Stimulated activated CD8-positive, alpha-beta memory T cell treated with anti-CD3 and anti-CD28 coated beads, Interleukin-15, amount 100 ng/mL, for 24 hours (primary cell): ENCODE measurements around the gene FLT1.

Experiments
- DNase-seq: peaks from one replicate; pipeline ENCODE4 v3.0.0-alpha.2; 2020; ENCODE audit warnings: low read depth

FLT1 gene

DNA sequence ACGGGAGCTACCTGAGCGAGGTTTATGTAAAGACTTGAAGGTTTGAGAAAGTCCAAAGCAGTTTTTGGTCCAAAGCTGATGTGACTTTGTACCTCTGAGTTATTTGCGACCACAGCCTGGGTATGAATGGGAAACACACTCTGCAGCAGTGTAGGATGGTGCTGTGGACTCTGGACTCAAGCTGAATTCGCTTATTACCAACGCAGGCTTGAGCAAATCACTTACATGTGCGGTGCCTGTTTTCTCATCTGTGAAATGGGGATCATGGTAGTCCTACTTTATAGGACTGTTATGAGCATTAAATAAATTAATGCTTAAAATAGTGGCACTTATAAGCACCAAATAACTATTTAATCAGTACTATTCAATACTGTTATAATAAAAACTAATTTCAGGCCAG is 180.0 kb downstream of the FLT1 start:
- DNase-seq: no peak

DNA sequence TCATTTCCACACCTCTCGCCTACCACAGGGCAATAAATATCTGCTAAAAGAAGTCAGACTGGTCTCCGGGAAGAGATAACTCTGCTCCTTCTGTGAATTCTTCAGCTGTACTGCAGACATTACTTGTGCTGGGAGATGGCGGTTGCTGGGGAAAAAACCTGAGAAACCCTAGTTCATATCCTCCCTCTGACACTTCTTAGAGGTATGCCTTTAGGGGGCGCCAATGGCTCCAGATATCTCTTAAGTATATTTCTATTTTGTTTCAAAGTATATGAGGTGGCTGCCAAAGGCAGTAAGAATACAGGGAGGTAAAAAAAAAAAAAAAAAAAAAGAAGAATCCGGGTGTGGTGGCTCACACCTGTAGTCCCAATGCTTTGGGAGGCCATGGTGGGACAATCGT is 181.3 kb downstream of the FLT1 start:
- no peak for DNase-seq

DNA sequence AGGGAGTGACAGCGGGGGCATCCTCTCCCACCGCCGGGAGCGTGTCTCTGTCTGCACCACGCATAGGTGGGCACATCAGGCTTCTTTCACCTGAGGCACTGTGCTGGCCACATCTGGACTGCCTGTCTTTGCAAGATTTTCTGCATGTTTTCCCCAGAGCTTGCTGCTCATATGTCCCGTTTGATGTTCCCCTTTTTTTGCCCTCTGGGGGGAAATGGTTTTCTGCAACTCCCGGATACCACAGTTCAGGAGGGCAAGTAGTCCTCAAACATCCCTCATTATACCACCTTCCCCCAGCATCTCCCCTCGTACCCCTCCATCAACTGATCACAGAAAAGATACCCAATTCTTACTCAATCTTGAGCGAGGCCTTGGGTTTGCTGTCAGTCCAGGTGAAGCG is 188.6 kb downstream of the FLT1 start:
- no peak for DNase-seq

DNA sequence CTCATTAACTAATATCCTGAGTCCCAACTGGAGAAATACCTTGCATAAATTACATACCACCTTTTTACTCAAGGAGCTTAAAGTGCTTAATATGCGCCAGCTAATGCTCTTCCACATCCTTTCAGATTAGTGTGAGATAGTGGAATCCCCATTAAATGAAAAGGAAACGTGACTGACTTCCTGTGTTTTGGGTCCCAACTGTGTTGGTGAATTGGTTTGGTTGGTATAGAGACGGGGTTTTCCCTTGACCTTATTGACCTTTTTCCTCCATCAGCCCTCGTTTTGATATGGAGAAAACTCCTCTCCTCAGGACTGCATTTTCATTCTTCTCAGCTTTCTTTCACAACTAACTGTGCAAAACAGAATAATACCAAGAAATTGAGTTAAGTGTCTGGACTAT is 193.1 kb downstream of the FLT1 start:
- DNase-seq: no peak

DNA sequence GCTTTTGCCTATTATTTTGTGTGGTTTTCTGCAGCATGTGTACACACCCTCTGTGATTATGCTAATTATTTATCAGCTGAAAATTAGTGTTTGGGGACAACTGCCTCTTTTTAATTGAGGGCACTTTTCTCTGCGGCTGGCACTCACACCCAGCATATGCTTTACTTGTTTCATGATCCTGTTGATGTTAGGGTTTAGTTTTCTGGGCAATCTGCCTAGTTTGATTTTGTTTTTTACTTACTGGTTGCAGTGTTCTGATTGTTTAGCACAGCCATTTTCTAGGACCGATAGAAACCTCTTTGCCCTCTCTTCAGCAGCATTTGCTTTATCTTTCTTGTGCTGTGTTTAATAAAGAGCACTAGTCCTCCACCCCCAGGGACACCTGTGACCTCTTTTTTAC is 195.0 kb downstream of the FLT1 start:
- no peak for DNase-seq

DNA sequence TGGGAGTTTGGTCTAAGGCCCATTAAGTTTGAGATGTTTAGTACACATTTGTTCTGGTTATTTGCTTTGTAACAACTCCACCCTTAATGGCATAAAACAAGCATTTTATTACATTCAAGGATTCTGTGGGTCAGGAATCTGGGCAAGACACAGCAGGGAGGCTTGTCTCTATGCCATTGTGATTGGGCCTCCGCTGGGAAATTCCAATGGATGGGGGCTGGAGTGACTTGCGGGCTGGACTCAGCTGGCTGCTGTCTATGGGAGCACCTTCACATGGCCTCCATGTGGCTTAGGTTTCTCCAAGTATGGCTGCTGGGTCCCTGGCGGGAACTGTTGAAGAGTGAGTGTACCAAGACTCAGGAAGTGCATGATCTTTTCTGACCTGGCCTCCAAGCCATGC is 197.6 kb downstream of the FLT1 start:
- DNase-seq: no peak

DNA sequence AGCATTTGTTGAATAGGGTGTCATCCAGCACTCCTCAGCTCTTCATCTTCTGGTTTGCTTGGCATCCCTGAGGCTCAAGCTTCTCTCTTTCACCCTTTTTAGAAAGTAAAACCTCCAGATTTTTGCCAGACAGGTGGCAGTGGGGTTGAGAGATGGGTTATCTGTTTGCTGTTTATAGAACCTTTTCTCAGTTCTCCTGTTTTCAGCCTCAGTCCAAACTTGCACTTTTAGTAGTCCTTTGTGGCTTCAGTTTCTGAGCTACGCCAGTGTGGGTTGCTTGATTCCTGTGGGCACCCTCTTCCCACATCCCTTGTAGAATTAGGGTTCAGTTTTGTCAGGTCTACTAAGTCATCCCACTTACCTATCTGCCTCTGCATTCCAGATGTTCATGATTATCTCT is 208.7 kb downstream of the FLT1 start:
- DNase-seq: no peak

DNA sequence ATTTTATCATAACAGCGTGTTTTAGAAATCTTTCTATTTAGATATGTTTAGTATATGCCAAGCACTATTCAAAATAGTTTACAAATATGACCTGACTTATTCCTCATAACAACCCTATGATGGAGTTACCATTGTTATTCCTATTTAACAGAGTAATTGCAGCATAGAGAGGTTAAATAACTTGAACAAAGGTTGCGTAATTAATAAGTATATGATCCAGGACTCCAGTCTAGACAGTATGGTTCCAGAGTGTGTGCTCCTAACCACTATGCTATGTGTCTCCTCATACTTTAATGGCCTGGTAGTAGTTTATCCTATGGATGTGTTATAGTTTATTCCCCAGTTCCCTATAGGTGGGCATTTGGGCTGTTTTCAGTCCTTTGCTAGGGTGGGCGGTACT is 211.3 kb downstream of the FLT1 start:
- no peak for DNase-seq

DNA sequence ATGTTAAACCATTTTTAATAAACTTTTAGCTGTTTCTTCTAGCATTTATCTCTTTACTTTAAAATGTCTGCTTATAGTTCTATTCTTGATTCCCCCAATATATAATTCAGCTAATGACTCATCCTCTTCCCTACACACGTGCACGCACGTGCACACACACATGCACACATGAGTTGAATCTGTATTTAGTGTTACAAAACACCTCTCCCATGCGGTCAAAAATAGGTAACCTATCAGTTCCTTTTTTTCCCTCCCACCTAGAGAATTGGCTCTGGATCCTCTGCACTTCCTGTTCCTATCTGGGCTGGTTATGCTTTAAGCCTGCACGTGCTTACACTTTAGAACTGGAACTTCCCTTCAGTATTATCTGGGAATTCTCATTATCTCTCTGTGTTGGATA is 212.5 kb downstream of the FLT1 start:
- DNase-seq: no peak

DNA sequence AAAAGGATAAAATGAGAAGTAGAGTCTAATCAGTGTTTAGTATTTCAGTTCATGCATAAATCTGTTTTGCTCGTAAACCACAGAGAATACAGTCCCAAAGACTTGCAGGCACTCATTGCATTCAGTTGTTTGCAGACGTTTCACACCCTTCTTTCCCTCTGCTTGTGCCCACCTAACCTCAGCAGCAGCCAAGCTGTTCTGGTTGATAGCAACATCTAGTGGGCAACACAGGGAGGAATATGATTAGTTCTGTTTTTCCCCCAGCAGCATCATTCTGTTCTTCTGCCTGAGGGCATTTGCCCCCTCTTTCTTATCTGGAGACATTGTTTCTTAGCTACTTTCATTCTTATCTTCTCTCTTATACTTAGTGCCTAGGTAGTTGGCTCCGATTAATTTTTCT is 221.0 kb downstream of the FLT1 start:
- no peak for DNase-seq

DNA sequence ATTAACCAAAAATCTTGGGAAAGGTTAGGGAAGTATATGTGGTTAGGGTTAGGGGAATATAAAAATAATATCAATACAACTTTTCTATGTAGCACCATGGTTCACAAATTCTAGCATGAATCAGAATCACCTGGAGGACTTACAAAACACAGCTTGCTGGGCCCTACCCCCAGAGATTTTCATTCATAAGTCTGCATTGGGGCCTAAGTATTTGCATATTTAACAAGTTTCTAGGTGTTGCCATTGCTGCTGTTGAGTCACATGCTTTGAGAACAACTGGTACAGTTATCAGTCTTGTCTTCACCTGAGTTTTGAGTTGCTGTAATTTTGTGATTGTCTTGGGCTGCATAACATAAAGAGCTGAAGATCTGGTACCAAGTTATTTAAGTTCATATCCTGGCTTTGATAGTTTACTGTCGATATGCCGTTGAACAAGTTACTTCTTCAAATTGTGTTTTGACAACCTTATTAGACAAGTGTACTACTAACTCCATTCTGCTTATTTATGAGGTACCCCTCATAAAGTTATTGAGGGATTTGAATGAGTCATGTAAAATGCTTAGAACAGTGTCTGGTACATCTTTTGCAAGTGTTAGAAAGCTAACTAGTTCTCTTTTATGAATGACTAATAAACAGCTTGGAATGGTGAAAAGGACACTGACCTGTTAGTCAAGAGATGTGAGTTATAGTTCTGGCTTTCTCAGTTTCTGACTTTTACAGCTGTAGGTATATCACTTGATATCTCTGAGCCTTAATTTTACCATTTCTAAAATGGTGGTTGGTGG is 223.7 kb downstream of the FLT1 start:
- no peak for DNase-seq

DNA sequence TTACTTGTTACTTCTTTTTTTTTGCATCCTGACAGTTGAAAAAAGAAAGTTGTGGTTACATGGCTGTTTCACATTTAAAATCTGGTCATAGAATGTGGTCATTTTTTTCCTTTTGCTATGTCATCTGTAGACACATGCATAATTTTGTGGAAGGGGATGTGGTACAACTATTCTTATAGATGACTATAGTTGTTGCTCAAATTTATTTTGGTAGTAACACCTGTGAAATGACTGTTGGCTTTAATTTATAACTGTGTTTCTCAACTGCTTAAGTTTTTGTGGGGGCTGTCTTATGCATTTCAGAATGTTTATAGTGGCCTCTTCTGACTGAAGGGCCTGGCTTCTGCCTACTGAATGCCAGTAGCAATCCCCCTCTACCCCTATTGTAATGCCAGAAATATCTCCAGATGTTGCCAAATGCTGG is 226.1 kb downstream of the FLT1 start:
- DNase-seq: no peak

DNA sequence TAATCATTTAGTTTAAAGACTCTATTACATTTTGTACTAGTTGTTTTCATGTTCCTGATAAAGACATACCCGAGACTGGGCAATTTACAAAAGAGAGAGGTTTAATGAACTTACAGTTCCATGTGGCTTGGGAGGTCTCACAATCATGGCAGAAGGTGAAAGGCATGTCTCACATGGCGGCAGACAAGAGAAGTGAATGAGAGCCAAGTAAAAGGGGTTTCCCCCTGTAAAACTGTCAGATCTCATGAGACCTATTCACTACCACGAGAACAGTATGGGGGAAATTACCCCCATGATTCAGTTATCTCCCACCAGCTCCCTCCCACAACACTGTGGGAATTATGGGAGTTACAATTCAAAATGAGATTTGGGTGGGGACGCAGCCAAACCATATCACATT is 227.4 kb downstream of the FLT1 start:
- DNase-seq: no peak

DNA sequence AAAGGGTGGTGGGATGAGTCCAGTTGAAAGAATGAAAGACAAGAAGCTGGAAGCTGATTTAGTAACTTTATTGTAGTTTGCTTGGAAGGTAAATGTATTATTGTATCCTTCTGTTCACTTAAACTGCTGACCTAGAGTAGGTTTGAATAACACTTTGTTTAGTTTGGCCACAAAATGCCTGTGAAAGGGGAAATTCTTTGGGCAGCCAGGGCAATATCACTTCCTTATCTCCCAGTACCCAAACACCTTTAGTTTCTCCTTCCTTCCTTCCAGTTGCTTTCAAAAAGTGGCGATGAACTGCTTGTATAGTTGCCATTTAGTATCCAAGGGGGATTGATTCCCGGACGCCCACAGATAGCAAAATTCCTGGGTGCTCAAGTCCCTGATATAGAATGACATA is 236.5 kb downstream of the FLT1 start:
- no peak for DNase-seq

DNA sequence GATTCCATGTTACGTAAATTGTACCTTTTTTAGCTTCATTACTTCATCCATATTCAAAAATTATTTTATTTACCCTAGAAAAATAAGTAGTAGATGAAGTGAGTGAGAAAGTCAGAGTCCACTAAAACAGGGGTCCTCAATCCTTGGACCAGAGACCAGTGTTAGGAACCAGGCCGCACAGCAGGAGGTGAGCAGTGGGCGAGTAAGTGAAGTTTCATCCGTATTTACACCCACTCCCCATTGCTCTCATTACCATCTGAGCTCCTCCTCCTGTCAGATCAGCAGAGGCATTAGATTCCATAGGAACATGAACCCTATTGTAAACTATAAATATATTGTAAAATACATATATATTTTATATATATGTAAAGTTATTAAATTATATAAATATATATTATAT is 237.6 kb downstream of the FLT1 start:
- DNase-seq: no peak

DNA sequence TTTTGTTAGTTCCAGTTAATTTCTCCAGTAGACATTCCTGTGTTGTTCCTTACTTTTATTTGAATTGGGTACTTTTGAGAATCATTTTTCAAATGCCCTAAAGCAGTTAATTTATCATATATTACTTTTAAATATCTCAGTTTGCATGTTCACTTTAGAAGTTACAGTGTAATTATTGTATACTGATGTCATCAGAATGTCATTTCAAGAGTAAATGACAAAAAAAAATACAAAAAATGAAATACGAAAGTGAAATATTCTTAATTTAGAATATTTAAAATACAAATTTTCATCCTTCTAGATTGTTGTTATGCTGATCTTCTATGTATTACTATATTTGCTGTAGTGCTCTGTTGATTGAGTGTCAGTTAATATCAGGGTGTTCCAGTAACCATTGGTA is 242.4 kb downstream of the FLT1 start:
- DNase-seq: no peak

DNA sequence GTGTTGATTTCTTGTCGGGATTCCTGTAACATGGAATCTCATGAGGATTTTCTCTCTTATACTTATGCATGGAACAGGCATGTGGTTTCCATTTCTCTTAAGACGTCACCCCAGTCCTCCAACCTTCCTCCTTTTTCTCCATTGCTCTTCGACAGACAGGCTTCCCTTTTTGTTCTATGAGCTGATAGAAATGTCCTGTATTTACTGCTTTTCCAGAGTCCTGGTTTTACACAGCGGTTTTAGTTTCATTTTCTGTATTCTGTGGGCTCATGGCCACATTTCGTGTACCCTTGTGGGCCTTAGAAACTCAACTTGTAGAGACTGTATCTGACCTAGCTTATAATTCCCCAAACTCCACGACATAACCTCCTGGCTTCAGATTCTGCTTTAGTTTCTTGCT is 243.5 kb downstream of the FLT1 start:
- DNase-seq: no peak

DNA sequence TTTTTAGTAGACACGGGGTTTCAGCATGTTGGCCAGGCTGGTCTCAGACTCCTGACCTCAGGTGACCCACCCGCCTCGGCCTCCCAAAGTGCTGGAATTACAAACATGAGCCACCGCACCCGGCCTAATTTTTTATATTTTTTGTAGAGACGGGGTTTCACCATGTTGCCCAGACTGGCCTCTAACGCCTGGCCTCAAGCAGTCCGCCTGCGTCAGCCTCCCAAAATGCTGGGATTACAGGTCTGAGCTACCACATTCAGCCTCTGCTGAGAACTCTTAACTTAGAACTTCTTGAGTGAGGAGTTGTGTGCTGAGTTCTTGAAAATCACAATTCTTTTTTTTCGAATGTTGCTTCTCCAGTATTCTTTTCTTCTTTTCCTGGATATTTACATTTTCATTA is 244.4 kb downstream of the FLT1 start:
- no peak for DNase-seq
